SK-N-SH (cell line): ENCODE data around the gene ARHGAP15. TPM values are rescaled to one million over a fixed set of nuclear protein-coding genes. Genes with fewer than 3 reads are reported as not detected.

Experiments used
- CTCF ChIA-PET: fragments of 300-600, 350-600 bp; formaldehyde crosslinking; extraction: SDS; loops from one replicate; lab custom pipeline; 2021; lab: Yijun Ruan, JAX
- POLR2A ChIA-PET: fragments of 350-600 bp; sonication (Branson Sonifier 250); formaldehyde crosslinking; extraction: SDS; loops from one replicate; lab custom pipeline; 2020; ENCODE audit warnings: antibody characterized with exemption, inconsistent platforms; lab: Yijun Ruan, JAX
- DNase-seq: peaks from one replicate; pipeline ENCODE4 v3.0.0; 2012
- H2AFZ ChIP-seq: fragments of 200-600 bp; sonication (generic); 2 replicates; pipeline ENCODE4 v1.8.1; 2016; ENCODE audit warnings: antibody characterized with exemption, mild to moderate bottlenecking, low read depth
- H3F3A ChIP-seq: fragments of 200-600 bp; sonication (generic); replicated peaks from 2 replicates; pipeline ENCODE3; 2016; ENCODE audit warnings: antibody characterized with exemption, mild to moderate bottlenecking; ENCODE audit not compliant: insufficient read depth
- H3K27ac ChIP-seq, 2 experiments: fragments of 200-500 bp in 1 of 2; fragments of 200-600 bp in 1 of 2; sonication (Bioruptor generic) in 1 of 2; sonication (generic), shearing (Covaris generic) in 1 of 2; 2 replicates each; pipeline versions ENCODE4 v1.5.1 to v1.6.1; 2014 to 2016; ENCODE audit warnings: low read depth in 2 of 2, inconsistent platforms in 1 of 2, low read length in 1 of 2, mild to moderate bottlenecking in 1 of 2, mixed read lengths in 1 of 2
- H3K27me3 ChIP-seq: fragments of 200-600 bp; sonication (generic), shearing (Covaris generic); 2 replicates; pipeline ENCODE4 v1.6.1; 2016; ENCODE audit warnings: mixed run types; ENCODE audit not compliant: insufficient read depth
- H3K36me3 ChIP-seq, 2 experiments: fragments of 200-500 bp in 1 of 2; fragments of 200-600 bp in 1 of 2; sonication (Bioruptor generic) in 1 of 2; sonication (generic) in 1 of 2; replicated peaks in 1 of 2; 2 replicates each; pipeline versions ENCODE3 to v1.5.1; 2014 to 2016; ENCODE audit warnings: low read length in 1 of 2, mild to moderate bottlenecking in 1 of 2; ENCODE audit not compliant: insufficient read depth in 2 of 2, control insufficient read depth in 1 of 2
- H3K4me1 ChIP-seq, 2 experiments: fragments of 200-500 bp in 1 of 2; fragments of 200-600 bp in 1 of 2; sonication (Bioruptor generic) in 1 of 2; sonication (generic), shearing (Covaris generic) in 1 of 2; 2 replicates each; pipeline versions ENCODE4 v1.5.1 to v1.6.1; 2014 to 2016; ENCODE audit warnings: low read depth in 1 of 2, low read length in 1 of 2, mixed run types in 1 of 2; ENCODE audit not compliant: insufficient read depth in 2 of 2, control insufficient read depth in 1 of 2
- H3K4me2 ChIP-seq: fragments of 200-600 bp; sonication (generic), shearing (Covaris generic); 2 replicates; pipeline ENCODE4 v1.6.1; 2017; ENCODE audit warnings: mixed run types
- H3K4me3 ChIP-seq, 2 experiments: fragments of 200-500 bp in 1 of 2; fragments of 200-600 bp in 1 of 2; sonication (Bioruptor generic) in 1 of 2; sonication (generic), shearing (Covaris generic) in 1 of 2; 2 replicates each; pipeline versions ENCODE4 v1.5.1 to v1.8.1; 2014 to 2016; ENCODE audit warnings: low read depth in 2 of 2, inconsistent platforms in 1 of 2, low read length in 1 of 2, mild to moderate bottlenecking in 1 of 2, mixed read lengths in 1 of 2, moderate library complexity in 1 of 2
- H3K79me2 ChIP-seq: fragments of 200-600 bp; sonication (generic); 2 replicates; pipeline ENCODE4 v1.8.1; 2017; ENCODE audit warnings: mild to moderate bottlenecking; ENCODE audit not compliant: insufficient read depth
- H3K9ac ChIP-seq: fragments of 200-600 bp; sonication (generic); 2 replicates; pipeline ENCODE4 v1.6.1; 2017; ENCODE audit warnings: mixed run types
- H3K9me2 ChIP-seq: fragments of 200-600 bp; sonication (generic); 2 replicates; pipeline ENCODE4 v1.6.1; 2017; ENCODE audit warnings: mixed run types
- H3K9me3 ChIP-seq: fragments of 200-600 bp; sonication (generic); 2 replicates; pipeline ENCODE4 v1.6.1; 2017; ENCODE audit warnings: mixed run types, mild to moderate bottlenecking, moderate library complexity
- H4K20me1 ChIP-seq: fragments of 200-600 bp; sonication (generic); 2 replicates; pipeline ENCODE4 v1.6.1; 2017; ENCODE audit warnings: mild to moderate bottlenecking, mixed run types; ENCODE audit not compliant: insufficient read depth
- CTCF ChIP-seq: fragments of 200-600 bp; sonication (generic); IDR thresholded peaks from 2 replicates; pipeline ENCODE4 v1.6.1; 2017; ENCODE audit warnings: antibody characterized with exemption, mild to moderate bottlenecking, moderate library complexity
- EZH2phosphoT487 ChIP-seq: fragments of 200-600 bp; sonication (generic); IDR thresholded peaks from 2 replicates; pipeline ENCODE4 v1.6.1; 2017; ENCODE audit warnings: low read depth, mixed run types, mild to moderate bottlenecking, antibody characterized with exemption, moderate library complexity, borderline replicate concordance
- GATA2 ChIP-seq: sonication (generic); formaldehyde crosslinking; IDR thresholded peaks from 2 replicates; pipeline ENCODE4 v1.5.0; 2020; ENCODE audit warnings: mild to moderate bottlenecking, missing genetic modification reagents
- MAX ChIP-seq: IDR thresholded peaks from 2 replicates; pipeline ENCODE4 v1.4.0; 2012; ENCODE audit warnings: low read depth
- NFIC ChIP-seq: IDR thresholded peaks from 2 replicates; pipeline ENCODE4 v1.4.0; 2012; ENCODE audit warnings: borderline replicate concordance
- NRF1 ChIP-seq: IDR thresholded peaks from 2 replicates; pipeline ENCODE4 v1.6.1; 2012; ENCODE audit warnings: low read depth, mild to moderate bottlenecking, low read length
- PBX3 ChIP-seq: IDR thresholded peaks from 2 replicates; pipeline ENCODE4; 2012
- RCOR1 ChIP-seq: fragments of 150-350 bp; IDR thresholded peaks from 2 replicates; pipeline ENCODE4 v1.6.1; 2017; ENCODE audit warnings: antibody characterized with exemption, low read length
- TCF12 ChIP-seq: IDR thresholded peaks from 2 replicates; pipeline ENCODE4 v1.4.0; 2012
- TEAD4 ChIP-seq: IDR thresholded peaks from 2 replicates; pipeline ENCODE4 v1.4.0; 2012; ENCODE audit warnings: mild to moderate bottlenecking, borderline replicate concordance; ENCODE audit not compliant: insufficient read depth
- YY1 ChIP-seq: IDR thresholded peaks from 2 replicates; pipeline ENCODE4 v1.4.0; 2012; ENCODE audit warnings: low read depth, mild to moderate bottlenecking
- WGBS: methylation state at CpG from one replicate; pipeline ENCODE4 v1.1.6; 2017; ENCODE audit warnings: low lambda C conversion rate; 5-methylcytosine and 5-hydroxymethylcytosine counted together
- polyA plus RNA-seq, 3 experiments: library from polyadenylated mRNA; depleted of rRNA; stranded (reverse); fragments of >200 nt; gene quantifications; 2 replicates each; pipeline ENCODE4 v1.2.3, GENCODE V29; 2012

Gene ARHGAP15
- polyA plus RNA-seq, 1 of the 3 experiments (the other 2 are of a cell fraction), result not detected

GRCh38 chr2:143297182-143297581 is 168.0 kb downstream of the ARHGAP15 start (continued):
- no peak for TF ChIP-seq CTCF
- TF ChIP-seq, all 33 proteins: peak for 0

GRCh38 chr2:143300536-143300935 is 171.3 kb downstream of the ARHGAP15 start:
- Histone ChIP-seq H3F3A (no peaks in the 10 kb centered on the region), H3K27ac (no peak overlapping the region), H3K79me2 (no peaks in the 10 kb centered on the region), H3K36me3 (no peaks in the 10 kb centered on the region), H4K20me1 (no peaks in the 10 kb centered on the region), H3K9ac (no peak overlapping the region), H3K4me1 (no peaks in the 10 kb centered on the region), H2AFZ (no peak overlapping the region), H3K9me3 (no peaks in the 10 kb centered on the region), H3K4me2 (no peak overlapping the region), H3K9me2 (no peaks in the 10 kb centered on the region), H3K4me3 (no peak overlapping the region), H3K27me3 (no peaks in the 10 kb centered on the region)
- DNase-seq, result no peak
- CTCF ChIA-PET, result no interaction called here
- TF ChIP-seq RCOR1 (no peak), GATA2 (CRISPR knock-in tag) (no peak)
- POLR2A ChIA-PET, result no interaction called here

GRCh38 chr2:143311426-143311825 is 182.2 kb downstream of the ARHGAP15 start:
- H3K27ac ChIP-seq, result no peak overlapping the region
- no peak overlapping the region for H3K4me3 ChIP-seq
- ChIA-PET CTCF (interaction anchor here (1.0 kb wide), 1 partner anchor 16 kb away, joined by 5 read pairs; no protein-coding TSS in a partner anchor), POLR2A (no interaction called here)
- no peaks in the 10 kb centered on the region for H3K9me2 ChIP-seq
- no peaks in the 10 kb centered on the region for H3K36me3 ChIP-seq
- H3K4me2 ChIP-seq, result no peak overlapping the region
- no peaks in the 10 kb centered on the region for H3F3A ChIP-seq
- no peaks in the 10 kb centered on the region for H3K79me2 ChIP-seq
- no peak for DNase-seq
- H3K9ac ChIP-seq, result no peak overlapping the region
- peaks cover 0 to 2% of the 10 kb centered on the region in 2 experiments; a peak in 1 of 4 replicates for H3K4me1 ChIP-seq
- no peaks in the 10 kb centered on the region for H3K9me3 ChIP-seq
- TF ChIP-seq YY1 (no peak), TEAD4 (no peak), NFIC (no peak), GATA2 (CRISPR knock-in tag) (no peak), TCF12 (no peak), MAX (no peak), EZH2phosphoT487 (no peak), NRF1 (no peak), PBX3 (no peak)
- TF ChIP-seq, all 33 proteins: peak for 0
- no peak overlapping the region for H2AFZ ChIP-seq
- H3K27me3 ChIP-seq, result no peaks in the 10 kb centered on the region
- no peaks in the 10 kb centered on the region for H4K20me1 ChIP-seq
- WGBS, result 51% methylated on average over 2 of the region's 2 CpGs
